Muscle of arm (tissue), 14 donors: Measurements from ENCODE around the gene HIBCH. TPM values are rescaled to one million over a fixed set of nuclear protein-coding genes. Genes with fewer than 3 reads are reported as not detected.
"Not testable (repeated sequence)": the region's sequence is repeated elsewhere in the genome, so short reads cannot be mapped to it uniquely, and the experiment has no call there.

ENCODE experiments used
- DNase-seq: peaks from one replicate; pipeline ENCODE4 v3.0.0-alpha.2; 2013
- long read RNA-seq, 11 donors: transcript quantifications; one replicate each; lab custom pipeline, GENCODE V29; 2026
- polyA plus RNA-seq, 12 donors: library from polyadenylated mRNA; unstranded; fragments of 120-200 nt; gene quantifications; one replicate each; pipeline ENCODE4 v1.2.1, GENCODE V29; 2013; ENCODE audit not compliant: insufficient read length in 12 of 12

The HIBCH gene
- 10 to 100 TPM in 11 of 12 donors, not detected in 1; 27.0 to 48.7 (median 31.3) TPM for polyA plus RNA-seq
- long read RNA-seq, donor 1, transcript HIBCH-201 (14 exons, 1,939 nt) = major isoform, 18 of 60 reads
- long read RNA-seq, donor 1, partial matches to known transcripts = 42 of 60 reads
- long read RNA-seq, donor 1, other reads (novel, unspliced or antisense) = 0 of 60 reads
- long read RNA-seq, donor 2, transcript HIBCH-201 (14 exons, 1,939 nt) = major isoform, 6 of 8 reads
- long read RNA-seq, donor 2, partial matches to known transcripts = 0 of 8 reads
- long read RNA-seq, donor 2, other reads (novel, unspliced or antisense) = 0 of 8 reads
- long read RNA-seq, donor 3, transcript HIBCH-201 (14 exons, 1,939 nt) = major isoform, 10 of 10 reads
- long read RNA-seq, donor 3, partial matches to known transcripts = 0 of 10 reads
- long read RNA-seq, donor 3, other reads (novel, unspliced or antisense) = 0 of 10 reads
- long read RNA-seq, donor 4, partial matches to known transcripts = 0 of 2 reads
- long read RNA-seq, donor 4, other reads (novel, unspliced or antisense) = 0 of 2 reads
- long read RNA-seq, donor 5, transcript HIBCH-201 (14 exons, 1,939 nt) = major isoform, 11 of 19 reads
- long read RNA-seq, donor 5, partial matches to known transcripts = 6 of 19 reads
- long read RNA-seq, donor 5, other reads (novel, unspliced or antisense) = 0 of 19 reads
- long read RNA-seq, donor 6, transcript HIBCH-201 (14 exons, 1,939 nt) = major isoform, 8 of 9 reads
- long read RNA-seq, donor 6, partial matches to known transcripts = 0 of 9 reads
- long read RNA-seq, donor 6, other reads (novel, unspliced or antisense) = 0 of 9 reads
- long read RNA-seq, donor 7, partial matches to known transcripts = 0 of 4 reads
- long read RNA-seq, donor 7, other reads (novel, unspliced or antisense) = 0 of 4 reads
- long read RNA-seq, donor 8, partial matches to known transcripts = 0 of 3 reads
- long read RNA-seq, donor 8, other reads (novel, unspliced or antisense) = 0 of 3 reads
- long read RNA-seq, donor 9, partial matches to known transcripts = 0 of 2 reads
- long read RNA-seq, donor 9, other reads (novel, unspliced or antisense) = 0 of 2 reads
- long read RNA-seq, donor 10, transcript HIBCH-201 (14 exons, 1,939 nt) = major isoform, 7 of 54 reads
- long read RNA-seq, donor 10, partial matches to known transcripts = 35 of 54 reads
- long read RNA-seq, donor 10, other reads (novel, unspliced or antisense) = 12 of 54 reads
- long read RNA-seq, donor 11, transcript HIBCH-201 (14 exons, 1,939 nt) = major isoform, 9 of 10 reads
- long read RNA-seq, donor 11, partial matches to known transcripts = 0 of 10 reads
- long read RNA-seq, donor 11, other reads (novel, unspliced or antisense) = 0 of 10 reads

DNA sequence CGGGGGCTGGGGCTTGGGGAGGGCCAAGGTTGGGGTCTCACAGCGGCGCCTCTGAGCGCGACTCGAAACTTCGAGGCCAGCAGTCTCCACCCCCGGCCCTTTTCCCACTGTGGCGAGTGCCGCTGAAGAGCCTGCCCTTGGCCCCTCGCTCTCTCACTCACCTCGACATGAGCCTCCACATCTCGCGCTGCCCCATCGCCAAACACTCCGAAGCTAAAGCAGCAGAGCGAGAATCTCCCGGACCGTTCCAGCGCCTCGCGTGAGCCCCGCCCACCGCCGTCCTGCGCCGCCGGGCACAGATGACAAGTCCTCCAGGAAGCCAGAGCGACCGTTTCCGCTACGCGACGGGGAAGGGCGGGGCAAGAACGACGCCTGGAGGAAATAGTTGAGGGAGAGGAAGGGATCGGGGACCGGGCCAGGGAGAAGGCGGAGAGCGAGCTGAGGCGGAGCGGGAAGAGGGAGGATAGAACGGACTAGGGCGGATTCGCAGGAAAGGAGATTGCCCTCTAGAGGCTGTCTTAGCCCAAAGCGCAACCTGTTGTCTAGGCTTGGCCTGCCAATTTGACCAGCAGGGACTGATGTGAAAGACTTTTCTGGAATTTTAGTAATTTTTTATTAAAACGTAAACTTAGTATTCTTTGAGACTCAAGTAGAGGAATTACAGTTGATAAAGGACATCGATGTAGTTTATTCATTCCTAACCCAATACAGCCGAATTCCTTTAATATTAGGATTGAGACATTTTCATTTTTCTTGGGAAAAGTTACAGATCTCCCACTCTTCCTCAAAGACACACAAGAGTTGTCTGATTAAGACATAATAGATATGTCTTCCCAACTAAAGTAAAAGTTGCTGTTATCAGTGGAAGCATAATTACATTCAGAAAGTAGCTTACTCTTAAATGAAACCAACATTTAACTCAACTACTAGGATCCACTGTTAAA lies at the start of gene HIBCH:
Gene HIBCH, minus strand, starts transcription at position 272 of the 944 bp plus-strand sequence. Its CDS starts 76 bp downstream, at position 196.
- DNase-seq = peak; percentile 99

GRCh38 chr2:190367091-190367490 lies 47.5 kb upstream of the HIBCH start:
- DNase-seq = no peak

- DNase-seq = no peak
Measured at GRCh38 chr2:190366248-190366753, 46.7 kb upstream of the HIBCH start.

DNA sequence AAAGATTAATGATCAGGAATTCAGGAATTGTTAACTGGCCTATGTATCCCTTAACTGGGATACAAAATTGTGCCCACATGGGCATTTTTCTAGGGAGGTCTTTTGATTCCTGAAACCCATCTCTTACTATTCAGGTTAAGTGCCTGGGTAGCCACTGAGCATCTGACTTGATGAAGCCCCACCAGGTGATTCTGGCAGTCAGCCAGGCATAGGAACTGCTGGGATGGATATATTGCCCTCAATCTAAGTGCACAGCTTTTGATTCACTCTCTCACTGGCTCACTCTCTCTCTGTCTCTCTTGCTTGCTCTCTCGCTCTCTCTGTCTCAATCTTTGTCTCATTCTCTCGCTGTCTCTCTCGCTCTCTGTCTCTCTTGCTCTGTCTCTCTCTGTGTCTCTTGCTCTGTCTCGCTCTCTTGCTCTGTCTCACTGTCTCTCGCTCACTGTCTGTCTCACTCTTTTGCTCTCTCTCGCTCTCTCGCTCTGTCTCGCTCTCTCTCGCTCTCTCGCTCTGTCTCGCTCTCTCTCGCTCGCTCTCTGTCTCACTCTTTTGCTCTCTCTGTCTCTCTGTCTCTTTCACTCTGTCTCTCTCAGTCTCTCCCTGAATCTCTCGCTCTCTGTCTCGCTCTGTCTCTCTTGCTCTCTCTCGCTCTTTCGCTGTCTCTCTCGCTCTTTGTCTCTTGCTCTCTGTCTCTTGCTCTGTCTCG lies 46.0 kb upstream of the HIBCH start:
- DNase-seq = no peak

DNA sequence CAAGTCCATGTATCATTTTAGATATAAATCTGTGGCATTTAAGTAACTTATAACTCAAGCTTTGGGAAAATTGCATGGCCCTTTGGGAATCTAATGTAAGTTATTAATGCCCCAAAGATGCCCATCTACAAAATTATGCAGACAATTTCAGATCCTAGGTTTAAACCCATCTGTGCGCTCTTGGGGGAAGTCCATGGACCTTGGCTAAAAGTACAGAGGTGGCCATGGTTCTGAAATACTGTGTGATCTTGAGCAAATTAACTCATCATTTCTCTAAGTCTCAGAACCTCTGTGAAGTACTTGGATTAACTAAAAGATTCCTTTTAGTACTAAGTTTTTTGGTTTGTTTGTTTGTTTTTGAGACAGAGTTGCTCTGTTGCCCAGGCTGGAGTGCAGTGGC lies 43.3 kb upstream of the HIBCH start:
- DNase-seq = no peak

- DNase-seq = no peak
Measured at GRCh38 chr2:190361572-190361971, 41.9 kb upstream of the HIBCH start.

- DNase-seq = no peak
Measured at GRCh38 chr2:190360965-190361364, 41.3 kb upstream of the HIBCH start.

- DNase-seq = no peak
Measured at GRCh38 chr2:190360561-190360960, 40.9 kb upstream of the HIBCH start.

DNA sequence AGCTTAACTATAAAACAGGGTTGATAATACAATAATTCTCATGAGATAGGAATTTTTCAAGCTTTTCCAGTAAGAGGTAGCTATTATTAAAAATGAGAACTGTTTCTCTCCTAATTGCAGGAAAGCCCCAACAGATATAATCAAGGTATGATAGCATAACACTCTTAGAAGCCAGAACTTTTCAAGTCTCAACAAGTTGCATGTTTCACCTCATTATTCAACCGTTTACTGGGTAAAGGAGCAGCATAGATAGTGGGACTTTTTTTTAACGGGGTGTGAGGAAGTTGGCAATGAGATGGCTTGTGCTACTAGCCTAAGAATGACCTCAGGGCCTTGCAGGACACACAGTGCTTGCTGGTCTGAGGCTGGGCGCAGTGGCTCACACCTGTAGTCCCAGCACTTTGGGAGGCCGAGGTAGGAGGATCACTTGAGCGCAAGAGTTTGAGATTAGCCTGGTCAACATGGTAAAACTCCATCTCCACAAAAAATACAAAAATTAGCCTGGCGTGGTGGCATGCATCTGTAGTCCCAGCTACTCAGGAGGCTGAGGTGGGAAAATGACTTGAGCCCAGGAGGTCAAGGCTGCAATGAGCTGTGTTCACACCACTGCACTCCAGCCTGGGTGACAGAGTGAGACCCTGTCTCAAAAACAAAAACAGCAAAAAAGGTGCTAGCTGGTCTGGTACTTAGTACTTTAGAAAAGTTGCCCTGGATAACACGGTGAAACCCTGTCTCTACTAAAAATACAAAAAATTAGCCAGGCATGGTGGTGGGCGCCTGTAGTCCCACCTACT lies 39.2 kb upstream of the HIBCH start:
- DNase-seq = not testable (repeated sequence)

GRCh38 chr2:190357600-190357999 lies 38.0 kb upstream of the HIBCH start:
- DNase-seq = no peak

GRCh38 chr2:190355968-190356644 lies 36.5 kb upstream of the HIBCH start:
- no peak for DNase-seq

GRCh38 chr2:190354003-190354690 lies 34.5 kb upstream of the HIBCH start:
- DNase-seq = no peak

DNA sequence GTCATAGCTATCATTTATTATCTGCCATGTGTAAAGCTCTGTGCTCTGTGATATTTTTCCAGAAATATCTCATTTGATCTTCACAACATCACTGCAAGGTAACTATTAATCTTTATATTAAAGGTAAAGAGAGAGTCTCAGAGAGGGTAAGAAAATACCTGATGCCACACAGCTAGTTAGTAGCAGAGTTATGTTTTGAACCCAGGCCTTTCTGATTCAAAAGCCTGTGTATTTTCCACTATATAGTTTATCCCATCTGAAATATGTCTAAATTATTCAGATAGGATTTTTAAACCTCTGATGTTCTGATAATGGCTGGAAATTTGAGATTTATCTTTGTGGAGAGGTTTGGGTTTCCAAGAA lies 33.9 kb upstream of the HIBCH start:
- no peak for DNase-seq

DNA sequence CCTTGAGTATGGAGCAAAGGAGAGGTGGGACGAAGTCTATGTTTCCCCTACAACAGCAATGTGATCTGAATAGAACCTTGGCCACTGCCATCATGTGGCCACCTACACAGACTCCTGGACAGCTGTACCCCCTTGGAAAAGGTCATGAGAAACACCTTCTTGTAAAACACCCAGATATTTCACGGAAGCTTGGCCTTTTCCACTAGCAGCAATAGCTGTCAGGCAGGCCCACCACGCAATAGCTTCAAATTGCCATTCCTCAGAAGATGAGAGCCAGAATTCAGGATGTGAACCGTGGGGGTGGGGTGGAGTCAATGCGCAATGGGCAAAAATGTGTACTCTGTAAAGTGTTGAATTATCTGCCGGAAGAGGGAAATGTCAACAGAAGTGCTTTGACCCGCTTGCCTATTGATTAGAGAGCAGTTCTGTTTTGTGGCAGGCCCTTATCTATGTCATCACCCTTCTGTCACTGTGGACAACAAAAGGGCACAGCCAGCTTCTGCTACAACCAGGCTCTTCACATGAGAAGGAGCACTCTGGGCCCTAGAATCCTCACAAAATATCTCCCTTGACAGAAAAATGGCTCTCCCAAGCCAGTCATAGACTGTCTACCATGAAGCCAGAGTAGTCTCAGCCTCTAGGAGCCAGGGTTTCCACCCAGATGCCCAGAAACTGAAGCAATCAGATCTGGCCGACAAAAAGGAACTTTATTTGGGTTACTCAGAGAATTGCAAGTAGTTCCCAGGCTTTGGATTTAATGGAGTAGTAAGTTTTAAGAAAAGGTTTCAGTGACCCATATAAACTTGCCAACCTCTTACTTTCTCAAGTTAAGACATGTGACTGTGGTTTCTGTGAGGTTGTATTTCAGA lies 33.3 kb upstream of the HIBCH start:
- no peak for DNase-seq

DNA sequence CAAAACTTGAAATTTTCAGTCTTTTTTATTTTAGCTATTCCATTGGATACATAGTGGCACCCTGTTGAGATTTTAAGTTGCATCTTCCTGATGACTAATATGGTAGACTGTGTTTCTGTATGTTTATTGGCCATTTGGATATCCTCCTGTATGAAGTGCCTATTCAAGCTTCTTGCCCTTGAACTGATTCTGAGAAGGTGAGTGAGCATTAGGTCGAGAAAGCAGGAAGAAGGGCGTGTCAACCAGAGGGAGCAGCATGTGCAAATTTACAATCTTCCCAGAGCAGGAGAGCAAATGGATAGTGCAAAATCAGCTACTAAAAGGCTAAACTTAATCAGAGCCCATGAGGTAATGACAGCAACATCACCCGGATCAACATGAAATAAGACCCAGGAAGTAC lies 32.3 kb upstream of the HIBCH start:
- no peak for DNase-seq

GRCh38 chr2:190350371-190350770 lies 30.7 kb upstream of the HIBCH start:
- no peak for DNase-seq
